Stimulated activated CD8-positive, alpha-beta memory T cell treated with anti-CD3 and anti-CD28 coated beads, Interleukin-4, amount 100 ng/mL, for 1 hour (primary cell): ENCODE data around the gene TRABD2A.
"Not testable (repeated sequence)": the region's sequence is repeated elsewhere in the genome, so short reads cannot be mapped to it uniquely, and the experiment has no call there.

Experiments
- DNase-seq, 2 donors: peaks; one replicate each; pipeline ENCODE4 v3.0.0-alpha.2; 2020; ENCODE audit warnings: low read depth in 2 of 2, low spot score in 1 of 2

Gene TRABD2A

DNA sequence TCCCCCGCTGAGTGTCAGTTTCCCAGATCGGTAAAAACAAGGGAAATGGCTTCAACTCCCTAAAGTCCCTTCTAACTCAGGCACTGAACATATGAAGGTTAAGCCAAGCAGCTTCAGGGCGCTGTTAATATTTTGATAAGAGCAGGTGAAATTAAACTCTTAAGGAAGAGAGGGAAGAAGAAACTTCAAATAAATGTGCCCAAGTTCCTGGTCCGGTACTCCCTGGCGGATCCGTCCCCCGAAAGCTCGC is 564 bp downstream of the TRABD2A start:
- no peak for DNase-seq

DNA sequence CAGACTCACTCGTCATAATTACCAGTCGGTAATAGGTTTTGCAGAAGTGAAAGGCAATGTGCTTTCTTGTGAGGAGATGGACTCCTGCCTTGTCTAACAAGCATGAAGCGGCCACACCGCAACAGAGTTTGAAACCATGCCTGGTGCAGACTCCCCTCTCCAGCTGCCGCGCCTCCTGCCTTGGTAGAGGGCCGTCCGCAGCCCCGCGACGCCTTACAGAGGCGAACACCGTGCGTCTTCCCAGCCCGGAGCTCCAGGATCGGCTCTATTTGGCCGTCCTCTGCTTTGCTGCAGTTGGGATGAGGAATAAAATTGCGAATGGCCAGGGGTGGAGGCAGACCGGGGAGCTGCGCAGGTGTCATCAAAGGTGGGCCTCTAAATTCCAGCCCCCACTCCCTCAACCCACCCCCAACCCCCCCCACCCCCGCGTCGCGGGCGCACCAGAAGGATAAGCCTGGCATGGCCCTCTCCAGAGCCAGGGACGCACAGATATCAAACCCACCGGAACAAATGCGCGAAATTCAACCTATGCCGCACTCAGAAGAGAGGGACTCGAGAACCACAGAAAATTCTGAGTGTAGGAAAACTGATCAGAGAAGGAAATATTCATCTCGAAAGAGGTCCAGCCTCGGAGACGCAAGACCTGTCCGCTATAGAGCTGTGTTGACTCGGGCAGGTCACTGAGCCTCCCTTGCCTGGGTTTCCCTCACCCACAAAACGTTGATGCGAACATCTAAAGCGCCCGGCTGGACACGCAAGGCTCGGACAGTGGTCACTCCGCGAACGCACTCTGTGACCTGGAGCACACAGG is 1.1 kb downstream of the TRABD2A start:
- no peak for DNase-seq

DNA sequence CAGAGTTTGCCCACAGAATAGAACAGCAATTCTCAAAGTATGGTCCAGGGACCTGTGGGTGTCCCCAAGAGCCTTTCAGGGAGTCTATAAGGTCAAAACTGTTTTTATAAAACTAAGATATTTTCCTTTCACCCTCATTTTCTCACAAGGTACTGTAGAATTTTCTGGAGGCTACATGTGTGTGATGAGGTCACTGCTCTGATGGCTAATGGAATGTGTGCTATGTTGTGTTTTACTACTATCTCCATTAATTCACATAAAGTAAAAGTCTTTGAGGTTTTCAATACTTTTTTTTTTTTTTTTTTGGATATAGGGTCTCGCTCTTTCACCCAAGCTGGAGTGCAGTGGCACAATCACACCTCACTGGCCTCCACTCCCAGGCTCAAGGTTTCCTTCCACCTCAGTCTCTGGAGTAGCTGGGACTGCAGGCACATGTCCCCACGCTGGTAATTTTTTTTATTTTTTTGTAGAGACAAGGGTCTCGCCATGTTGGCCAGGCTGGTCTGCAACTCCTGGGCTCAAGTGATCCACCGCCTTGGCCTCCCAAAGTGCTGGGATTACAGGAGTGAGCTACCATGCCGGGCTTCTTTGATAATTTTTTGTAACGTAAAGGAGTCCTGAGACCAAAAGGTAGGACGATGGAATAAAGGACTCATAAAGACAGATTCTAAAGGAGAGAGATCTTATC is 1.8 kb downstream of the TRABD2A start:
- no peak for DNase-seq

DNA sequence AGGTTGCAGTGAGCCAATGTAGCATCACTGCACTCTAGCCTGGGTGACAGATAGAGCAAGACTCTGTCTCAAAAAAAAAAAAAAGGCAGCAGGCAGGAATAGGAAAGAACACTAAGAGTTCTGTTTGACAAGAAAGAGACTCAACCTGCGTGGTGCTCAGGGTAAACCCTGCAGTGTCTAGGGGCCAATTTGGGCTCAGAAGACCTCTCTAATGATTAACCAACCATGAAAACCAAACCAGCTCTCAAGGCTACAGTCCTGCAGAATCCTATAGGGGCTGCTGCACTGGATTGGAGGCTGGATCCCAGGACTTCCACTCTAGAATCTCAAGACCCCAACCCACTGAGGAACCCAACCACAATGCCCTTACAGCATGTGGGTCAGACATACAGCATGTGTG is 2.4 kb downstream of the TRABD2A start:
- DNase-seq = no peak

DNA sequence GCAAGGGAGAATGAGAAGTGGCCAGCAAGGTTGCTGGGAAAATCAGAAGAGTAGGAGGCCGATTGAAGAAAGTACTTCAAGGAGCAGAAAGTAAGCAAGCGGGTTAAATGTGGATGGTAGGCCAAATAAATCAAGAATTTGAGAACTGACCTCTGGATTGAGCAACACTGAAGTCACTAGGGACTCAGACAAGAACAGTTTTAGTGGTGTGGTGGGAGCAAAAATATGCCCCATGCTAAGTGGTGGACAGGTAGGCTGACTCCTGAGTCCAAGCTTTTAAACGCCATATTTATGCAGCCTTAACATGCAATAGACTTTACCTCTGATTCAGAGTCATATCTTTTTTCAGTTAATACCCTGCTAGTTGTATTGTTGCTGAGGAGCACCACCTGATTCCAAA is 4.5 kb downstream of the TRABD2A start:
- DNase-seq = no peak

DNA sequence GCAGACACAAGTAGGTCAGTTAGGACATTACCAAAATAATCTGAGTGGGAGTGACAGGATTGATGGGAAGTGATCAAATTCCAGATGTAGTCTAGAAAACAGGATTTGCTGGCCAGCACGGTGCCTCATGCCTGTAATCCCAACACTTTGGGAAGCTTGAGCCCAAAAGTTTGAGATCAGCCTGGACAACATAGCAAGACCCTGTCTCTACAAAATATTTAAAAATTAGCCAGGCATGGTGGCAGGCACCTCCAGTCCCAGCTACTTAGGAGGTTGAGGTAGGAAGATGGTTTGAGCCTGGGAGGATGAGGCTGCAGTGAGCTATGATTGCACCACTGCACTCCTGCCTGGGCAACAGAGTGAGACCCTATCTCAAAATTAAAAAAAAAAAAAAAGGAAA is 5.3 kb downstream of the TRABD2A start:
- not testable (repeated sequence) for DNase-seq

DNA sequence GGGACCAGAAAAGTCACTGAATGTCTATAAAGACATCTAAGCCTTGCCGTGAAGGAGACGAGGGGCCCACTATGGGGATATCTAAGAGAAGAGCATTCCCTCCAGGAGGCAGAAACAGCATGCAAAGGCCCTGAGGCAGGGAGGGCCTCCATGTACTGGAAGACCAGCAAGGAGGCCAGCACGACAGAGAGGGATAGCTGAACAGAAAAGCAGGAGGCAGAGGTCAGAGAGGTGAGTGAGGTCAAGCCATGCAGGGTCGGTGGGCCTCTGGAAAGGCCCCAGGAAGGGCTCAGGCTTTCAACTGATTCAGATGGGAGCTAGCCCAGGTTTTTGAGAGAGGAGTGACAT is 5.7 kb downstream of the TRABD2A start:
- DNase-seq = no peak

DNA sequence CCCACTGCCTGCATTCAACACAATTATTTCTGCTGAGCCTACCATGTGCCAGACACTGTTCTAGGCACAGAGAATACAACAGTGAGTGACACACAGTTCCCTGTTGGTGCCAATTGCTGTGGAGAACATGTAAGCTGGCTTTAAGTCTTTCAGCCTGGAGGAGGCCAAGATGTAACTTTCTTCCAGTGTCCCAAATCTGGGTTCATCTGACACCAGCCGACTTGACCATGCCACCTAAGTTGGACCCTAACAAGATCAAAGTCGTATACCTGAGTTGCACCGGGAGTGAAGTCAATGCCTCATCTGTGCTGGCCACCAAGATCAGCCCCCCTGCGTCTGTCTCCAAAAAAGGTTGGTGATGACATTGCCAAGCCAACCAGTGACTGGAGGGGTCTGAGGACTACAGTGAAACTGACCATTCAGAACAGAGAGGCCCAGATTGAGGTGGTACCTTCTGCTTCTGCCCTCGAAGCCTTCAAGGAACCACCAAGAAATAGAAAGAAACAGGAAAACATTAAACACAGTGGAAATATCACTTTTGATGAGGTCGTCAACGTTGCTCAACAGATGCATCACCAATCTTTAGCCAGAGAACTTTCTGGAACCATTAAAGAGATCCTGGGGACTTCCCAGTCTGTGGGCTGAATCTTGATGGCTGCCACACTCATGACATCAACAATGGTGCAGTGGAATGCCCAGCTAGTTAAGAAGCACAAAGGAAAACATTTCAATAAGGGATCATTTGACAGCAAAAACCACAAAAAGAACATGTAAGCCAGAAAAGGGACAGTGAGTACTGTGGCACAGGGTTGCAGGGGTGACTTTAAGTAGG is 6.3 kb downstream of the TRABD2A start:
- DNase-seq = no peak

DNA sequence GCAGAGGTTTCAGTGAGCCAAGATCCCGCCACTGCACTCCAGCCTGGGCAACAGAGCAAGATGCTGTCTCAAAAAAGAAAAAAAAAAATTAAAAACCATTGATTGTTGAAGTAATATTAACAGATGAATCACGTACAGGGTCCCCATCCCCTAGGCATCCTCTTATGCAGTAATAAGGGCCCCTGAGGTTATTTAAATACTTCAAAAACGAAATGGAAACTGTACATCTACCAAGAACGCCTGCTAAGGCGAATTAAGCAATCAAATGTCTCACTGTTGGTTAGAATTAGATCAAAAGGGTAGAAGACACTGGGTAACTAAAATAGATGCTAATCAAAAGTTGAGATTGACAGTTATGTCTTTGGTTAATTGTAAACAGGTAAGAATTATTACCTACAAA is 7.5 kb downstream of the TRABD2A start:
- no peak for DNase-seq

DNA sequence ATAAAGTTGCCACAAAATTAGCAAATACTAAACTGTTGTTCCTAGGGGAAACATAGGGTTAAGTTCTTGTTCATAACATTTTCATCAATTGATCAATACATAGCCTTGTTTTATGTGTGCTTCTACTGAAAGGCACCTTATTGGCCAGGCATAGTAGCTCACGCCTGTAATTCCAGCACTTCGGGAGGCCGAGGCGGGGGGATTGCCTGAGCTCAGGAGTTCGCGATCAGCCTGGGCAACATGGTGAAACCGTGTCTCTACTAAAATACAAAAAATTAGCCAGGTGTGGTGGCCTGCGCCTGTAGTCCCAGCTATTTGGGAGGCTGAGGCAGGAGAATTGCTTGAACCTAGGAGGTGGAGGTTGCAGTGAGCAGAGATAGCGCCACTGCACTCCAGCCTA is 8.2 kb downstream of the TRABD2A start:
- not testable (repeated sequence) for DNase-seq

DNA sequence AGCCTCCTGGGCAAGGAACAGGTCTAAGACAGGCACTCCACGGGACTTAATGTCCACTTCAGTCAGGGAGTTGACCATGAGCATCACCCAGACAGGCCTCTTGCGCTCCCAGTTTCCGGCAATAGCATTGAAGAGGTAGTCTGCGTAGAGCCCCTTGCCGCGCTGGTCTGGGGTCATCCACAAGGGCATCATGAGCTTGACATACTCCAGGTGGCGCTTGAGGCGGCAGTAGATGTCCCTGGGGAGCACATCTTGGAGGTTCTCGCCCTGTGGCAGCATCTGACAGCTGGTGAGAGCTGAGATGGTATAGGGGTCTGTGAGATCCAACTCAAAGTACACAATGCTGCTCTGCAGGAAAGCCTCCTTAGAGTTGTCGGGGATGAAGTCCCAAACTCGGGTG is 10.6 kb downstream of the TRABD2A start:
- DNase-seq = no peak

DNA sequence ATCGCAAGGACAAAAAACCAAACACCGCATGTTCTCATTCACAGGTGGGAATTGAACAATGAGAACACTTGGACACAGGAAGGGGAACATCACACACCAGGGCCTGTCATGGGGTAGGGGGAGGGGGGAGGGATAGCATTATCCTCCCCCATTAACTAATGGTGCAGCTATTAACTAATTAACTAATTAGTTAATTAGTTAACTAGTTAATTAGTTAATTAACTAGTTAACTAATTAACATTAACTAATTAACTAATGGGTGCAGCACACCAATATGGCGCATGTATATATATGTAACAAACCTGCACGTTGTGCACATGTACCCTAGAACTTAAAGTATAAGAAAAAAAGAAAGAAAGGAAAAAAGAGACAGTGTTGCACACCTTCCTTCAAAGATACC is 12.6 kb downstream of the TRABD2A start:
- DNase-seq = not testable (repeated sequence)

DNA sequence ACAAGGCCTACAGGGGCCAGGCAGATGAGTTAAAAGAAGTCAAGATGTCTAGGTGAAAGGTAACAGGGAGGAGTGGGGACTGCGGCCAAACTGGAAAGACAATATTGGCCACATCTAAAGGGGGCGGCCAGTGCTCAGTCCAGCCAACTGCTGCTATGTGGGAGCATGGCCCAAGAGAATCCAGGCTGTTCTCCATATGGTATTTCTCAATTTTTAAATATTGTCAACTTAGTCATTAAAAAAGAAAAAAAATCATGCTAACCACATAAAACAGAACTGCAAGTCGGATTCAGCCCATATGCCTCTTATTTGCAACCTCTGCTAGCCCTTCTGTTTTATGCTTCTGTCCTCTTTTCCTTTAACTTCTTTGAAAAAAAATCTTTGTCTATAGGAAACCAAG is 14.8 kb downstream of the TRABD2A start:
- no peak for DNase-seq

DNA sequence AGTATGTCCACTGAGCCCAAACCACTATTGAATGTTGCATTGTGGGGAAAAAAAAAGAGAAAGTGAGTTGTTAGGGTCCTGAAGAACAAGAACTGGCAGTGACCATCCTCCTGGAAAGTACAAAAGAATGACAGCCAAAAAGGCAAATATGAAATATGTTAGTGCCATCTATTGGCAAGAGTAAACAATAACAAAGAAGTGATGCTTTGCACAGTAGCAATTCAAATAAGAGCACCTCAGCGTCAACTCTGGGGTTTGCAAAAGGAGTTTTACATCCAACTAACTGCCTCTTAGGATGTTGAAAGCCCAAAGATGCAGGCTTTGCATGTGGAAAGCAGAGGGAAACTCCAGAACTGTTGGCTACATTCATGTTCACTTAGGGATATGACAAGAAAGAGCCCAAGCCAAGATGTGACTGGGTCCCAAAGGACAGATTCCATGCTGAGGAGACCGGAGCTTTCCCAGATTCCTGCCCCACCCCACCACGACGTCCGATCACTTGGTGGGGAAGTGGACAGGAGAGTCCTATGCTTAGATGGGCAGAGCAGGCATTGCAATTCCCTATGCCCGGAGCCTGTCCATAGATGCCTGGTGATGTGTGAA is 15.6 kb downstream of the TRABD2A start:
- DNase-seq = no peak

DNA sequence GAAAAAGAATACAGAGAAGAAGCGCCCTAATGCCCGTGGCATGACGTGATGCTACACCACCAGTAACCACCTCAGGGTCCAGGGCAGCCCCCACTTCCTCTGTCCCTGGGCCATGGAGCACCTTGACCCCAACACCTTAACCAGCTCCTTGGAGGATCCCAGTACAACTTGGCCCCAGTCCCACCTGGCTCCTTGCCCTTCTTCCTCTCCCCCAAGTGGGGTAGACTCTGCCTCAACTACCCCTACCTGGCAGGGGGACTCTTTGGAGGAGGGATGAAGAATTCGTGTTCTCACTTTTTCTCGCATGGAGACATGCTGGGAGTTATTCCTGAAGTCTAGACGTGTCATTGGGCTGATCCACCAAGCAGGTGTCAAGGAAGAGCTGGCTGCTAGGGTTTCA is 18.9 kb downstream of the TRABD2A start:
- no peak for DNase-seq

DNA sequence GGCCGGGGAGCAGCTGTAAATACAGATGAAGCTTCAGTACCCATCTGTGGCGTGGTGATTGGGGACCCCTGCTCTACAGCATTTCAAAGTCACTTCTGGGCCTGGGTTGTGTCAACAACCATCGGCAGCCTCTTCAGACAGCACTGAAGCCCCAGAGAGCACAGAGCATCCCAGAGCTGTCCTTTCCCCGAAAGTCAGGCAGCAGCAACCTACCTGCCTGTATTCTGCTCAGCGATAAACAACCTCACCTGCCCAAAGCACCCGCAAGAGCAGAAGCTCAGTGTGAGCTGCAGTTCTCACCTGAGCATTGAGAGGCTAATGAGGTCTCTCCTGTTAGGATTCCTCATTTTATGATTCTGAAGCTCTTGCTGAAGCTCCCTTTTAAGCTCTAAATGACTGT is 19.3 kb downstream of the TRABD2A start:
- DNase-seq = no peak

DNA sequence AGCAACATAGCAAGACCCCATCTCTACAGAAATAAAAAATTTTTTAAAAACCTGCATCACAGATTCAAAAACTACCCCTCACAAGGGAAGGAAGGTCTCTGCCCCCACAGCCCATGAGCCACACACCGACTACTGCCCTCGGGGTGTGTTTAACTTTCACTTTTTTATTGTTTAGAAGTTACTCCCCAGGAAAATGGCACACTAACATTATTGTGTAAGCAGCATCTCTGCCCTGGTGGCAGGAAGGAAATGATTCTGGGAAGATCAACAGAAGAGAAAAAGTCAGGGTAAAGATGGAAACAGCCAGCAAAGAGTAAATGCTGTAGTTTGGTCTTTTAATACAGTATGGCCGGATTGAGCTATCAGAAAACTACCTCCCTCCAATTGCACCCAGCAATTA is 21.9 kb downstream of the TRABD2A start:
- DNase-seq = no peak

DNA sequence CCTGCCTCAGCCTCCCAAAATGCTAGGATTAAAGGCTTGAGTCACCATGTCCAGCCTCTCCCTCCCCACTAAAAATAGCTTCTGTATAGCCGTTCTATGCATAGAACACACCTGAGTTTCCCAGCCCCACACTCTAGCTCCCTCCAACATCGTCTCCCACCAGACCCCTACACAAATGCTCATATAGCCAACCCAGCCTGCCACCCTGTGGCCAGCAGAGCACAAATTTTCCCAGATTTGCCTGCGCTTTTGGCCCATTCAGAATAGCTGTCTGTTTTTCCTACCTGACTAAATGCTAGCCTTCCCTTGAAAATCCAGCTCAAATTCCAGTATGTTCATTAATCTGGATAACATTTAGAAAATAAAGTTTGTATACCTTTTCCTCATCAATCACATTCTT is 22.8 kb downstream of the TRABD2A start:
- DNase-seq = no peak

DNA sequence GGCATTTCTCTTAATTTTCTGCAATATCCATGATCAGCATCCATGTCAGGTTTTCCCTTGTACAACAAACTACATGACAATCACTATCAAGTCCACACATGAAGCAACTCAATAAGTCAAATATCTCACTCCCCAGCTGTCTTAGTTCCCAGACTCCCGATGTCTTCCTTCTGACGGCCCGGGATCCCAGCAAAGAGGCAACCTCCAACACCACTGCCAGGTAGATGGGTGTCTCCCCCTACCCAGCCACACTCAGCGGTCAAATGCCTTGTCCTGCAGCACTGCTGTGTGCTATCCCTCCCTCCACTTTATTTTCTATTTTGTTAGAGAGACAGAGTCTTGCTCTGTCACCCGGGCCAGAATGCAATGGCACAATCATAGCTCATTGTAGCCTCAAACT is 23.3 kb downstream of the TRABD2A start:
- no peak for DNase-seq

DNA sequence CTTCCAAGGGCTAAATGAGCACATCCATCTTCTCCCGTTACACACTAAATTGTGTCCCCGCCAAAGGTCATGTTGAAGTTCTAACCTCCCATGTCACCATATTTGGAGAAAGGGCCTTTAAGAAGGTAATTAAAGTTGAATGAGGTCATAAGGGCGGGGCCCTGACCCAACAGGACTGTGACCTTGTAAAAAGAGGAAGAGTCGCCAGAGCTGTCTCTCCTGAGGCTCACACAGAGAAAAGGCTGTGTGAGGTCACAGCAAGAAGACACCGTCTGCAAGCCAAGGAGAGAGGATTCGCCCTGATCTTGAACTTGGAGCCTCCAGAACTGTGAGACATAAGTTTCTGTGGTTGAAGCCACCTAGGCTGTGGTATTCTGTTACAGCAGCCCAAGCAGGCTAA is 24.1 kb downstream of the TRABD2A start:
- DNase-seq = no peak

DNA sequence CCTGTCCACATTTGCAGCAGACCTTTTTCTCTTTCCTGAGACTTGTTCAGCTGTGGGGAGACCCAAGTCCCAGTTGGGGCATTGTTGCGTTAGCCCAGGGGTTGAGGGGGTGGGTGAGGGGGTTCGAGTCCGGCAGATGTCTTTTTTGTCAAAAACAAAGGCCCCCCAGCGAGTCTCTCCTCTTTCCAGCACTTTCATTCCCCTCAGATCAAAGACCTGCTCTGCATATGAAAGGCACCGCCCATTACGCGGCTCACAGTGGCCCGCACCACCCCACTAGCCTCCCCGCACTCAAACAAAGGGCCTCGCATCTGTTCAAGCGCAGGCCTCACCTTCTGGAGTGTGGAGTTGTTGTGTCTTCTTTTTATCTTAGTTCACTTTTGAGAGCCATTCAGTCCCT is 25.2 kb downstream of the TRABD2A start:
- no peak for DNase-seq

DNA sequence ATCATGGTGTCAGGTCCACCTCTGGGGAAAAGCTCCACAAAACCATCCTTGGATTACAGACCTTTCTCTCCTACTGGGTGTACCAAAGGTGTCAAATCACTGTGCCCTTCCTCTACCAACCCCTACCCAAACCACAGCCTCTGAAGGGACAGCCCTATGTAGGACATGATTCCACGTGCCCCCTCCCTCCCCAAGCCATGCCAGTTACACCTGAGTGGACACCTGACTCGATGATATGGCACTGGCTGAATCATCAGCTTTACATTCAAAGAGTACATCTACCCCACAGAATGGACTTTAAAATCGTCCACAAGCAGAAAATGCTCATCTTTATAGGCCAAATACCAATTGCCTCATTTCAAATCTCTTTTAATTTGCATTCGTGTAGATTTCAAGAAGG is 26.0 kb downstream of the TRABD2A start:
- no peak for DNase-seq
